ENCODE results near the gene ERVW-1. TPM values are rescaled to one million over a fixed set of nuclear protein-coding genes. Genes with fewer than 3 reads are reported as not detected.

ERVW-1 gene
- total RNA-seq, 3 donors from 2014 or later (not counting 1 experiment from before 2014, with no cell fraction given), result not detected

GRCh38 chr7:92513167-92513902, 35.6 kb upstream of the ERVW-1 start:
- DNase-seq, result no peak
- Histone ChIP-seq H3K9me3 (ENCODE audit: control insufficient read depth, insufficient read depth, low read length) (no peaks in the 10 kb centered on the region), H3K27ac (ENCODE audit: low read length) (no peak overlapping the region), H3K4me1 (ENCODE audit: control insufficient read depth, insufficient read depth, low read length) (no peaks in the 10 kb centered on the region), H3K4me3 (ENCODE audit: low read length) (no peak overlapping the region), H3K27me3 (ENCODE audit: control insufficient read depth, insufficient read depth, low read length) (no peaks in the 10 kb centered on the region), H3K36me3 (ENCODE audit: control insufficient read depth, insufficient read depth, low read length) (peaks cover 30% of the 10 kb centered on the region)
- intact Hi-C loops (cut with micrococcal nuclease), result no loop called here
- no peak for ATAC-seq
- H3K36me3 Mint-ChIP-seq, result peaks cover 10% of the 10 kb centered on the region
- WGBS (ENCODE audit: insufficient coverage), result no CpG with 5 or more reads among the region's 3 CpGs
- H3K9me3 Mint-ChIP-seq, result no peaks in the 10 kb centered on the region
- no peak overlapping the region for H3K27ac Mint-ChIP-seq
- TF ChIP-seq CTCF (IDR thresholded peaks at IDR 0.05), result no peak
- H3K27me3 Mint-ChIP-seq (ENCODE audit: low read depth in 2 of 2), result no peaks in the 10 kb centered on the region
- no peaks in the 10 kb centered on the region for H3K4me1 Mint-ChIP-seq
- H3K4me3 Mint-ChIP-seq, result no peak overlapping the region

GRCh38 chr7:92508946-92509345, 31.2 kb upstream of the ERVW-1 start:
- H3K9me3 ChIP-seq (ENCODE audit: control insufficient read depth, insufficient read depth, low read length), result no peaks in the 10 kb centered on the region
- intact Hi-C loops (cut with micrococcal nuclease), result no loop called here
- Mint-ChIP-seq H3K27me3 (ENCODE audit: low read depth in 2 of 2) (no peaks in the 10 kb centered on the region), H3K27ac (no peak overlapping the region), H3K4me1 (no peaks in the 10 kb centered on the region), H3K36me3 (peaks cover 14% of the 10 kb centered on the region), H3K4me3 (no peak overlapping the region), H3K9me3 (no peaks in the 10 kb centered on the region)
- peaks cover 28% of the 10 kb centered on the region for H3K36me3 ChIP-seq (ENCODE audit: control insufficient read depth, insufficient read depth, low read length)
- DNase-seq (no peak), ATAC-seq (no peak)
- no peak overlapping the region for H3K4me3 ChIP-seq (ENCODE audit: low read length)
- H3K27me3 ChIP-seq (ENCODE audit: control insufficient read depth, insufficient read depth, low read length), result no peaks in the 10 kb centered on the region
- TF ChIP-seq CTCF (IDR thresholded peaks at IDR 0.05), result no peak
- no peaks in the 10 kb centered on the region for H3K4me1 ChIP-seq (ENCODE audit: control insufficient read depth, insufficient read depth, low read length)
- WGBS (ENCODE audit: insufficient coverage), result 100% methylated on average over 3 of the region's 5 CpGs
- no peak overlapping the region for H3K27ac ChIP-seq (ENCODE audit: low read length)

GRCh38 chr7:92506363-92506762, 28.6 kb upstream of the ERVW-1 start:
- peaks cover 14% of the 10 kb centered on the region for H3K36me3 Mint-ChIP-seq
- H3K27ac Mint-ChIP-seq, result no peak overlapping the region
- no peak for ATAC-seq

More at GRCh38 chr7:92506363-92506762, 28.6 kb upstream of the ERVW-1 start:
- no peaks in the 10 kb centered on the region for H3K27me3 ChIP-seq (ENCODE audit: control insufficient read depth, insufficient read depth, low read length)
- 90% methylated on average over 2 of the region's 2 CpGs for WGBS (ENCODE audit: insufficient coverage)
- intact Hi-C loops (cut with micrococcal nuclease), result no loop called here
- H3K27ac ChIP-seq (ENCODE audit: low read length), result no peak overlapping the region
- Mint-ChIP-seq H3K27me3 (ENCODE audit: low read depth in 2 of 2) (no peaks in the 10 kb centered on the region), H3K4me3 (no peak overlapping the region), H3K4me1 (no peaks in the 10 kb centered on the region), H3K9me3 (no peaks in the 10 kb centered on the region)
- no peaks in the 10 kb centered on the region for H3K4me1 ChIP-seq (ENCODE audit: control insufficient read depth, insufficient read depth, low read length)
- DNase-seq, result no peak
- no peaks in the 10 kb centered on the region for H3K9me3 ChIP-seq (ENCODE audit: control insufficient read depth, insufficient read depth, low read length)
- TF ChIP-seq CTCF (IDR thresholded peaks at IDR 0.05), result no peak
- H3K4me3 ChIP-seq (ENCODE audit: low read length), result no peak overlapping the region
- H3K36me3 ChIP-seq (ENCODE audit: control insufficient read depth, insufficient read depth, low read length), result peaks cover 34% of the 10 kb centered on the region

Measured in natural killer cell (primary cell).